Type B pancreatic cell (in vitro differentiated cells): ENCODE results near the gene OARD1. TPM values are rescaled to one million over a fixed set of nuclear protein-coding genes. Genes with fewer than 3 reads are reported as not detected.

ENCODE experiments used
- DNase-seq: peaks from one replicate; pipeline ENCODE4 v3.0.0; 2021; ENCODE audit warnings: mixed read lengths; ENCODE audit not compliant: unreplicated experiment; ENCODE audit errors: extremely low spot score
- H3K27ac Mint-ChIP-seq: 2 replicates; pipeline ENCODE4 v1.8.0; 2021; ENCODE audit warnings: mild to moderate bottlenecking, mixed read lengths
- H3K27me3 Mint-ChIP-seq: 2 replicates; pipeline ENCODE4 v1.8.0; 2021; ENCODE audit warnings: mixed read lengths
- H3K36me3 Mint-ChIP-seq: 2 replicates; pipeline ENCODE4 v1.8.0; 2021; ENCODE audit warnings: mixed read lengths
- H3K4me1 Mint-ChIP-seq: one replicate; pipeline ENCODE4 v1.8.0; 2021; ENCODE audit warnings: mixed read lengths; ENCODE audit not compliant: unreplicated experiment
- H3K4me3 Mint-ChIP-seq: 2 replicates; pipeline ENCODE4 v1.8.0; 2021; ENCODE audit warnings: mild to moderate bottlenecking, mixed read lengths
- H3K9me3 Mint-ChIP-seq: 2 replicates; pipeline ENCODE4 v1.8.0; 2021; ENCODE audit warnings: mixed read lengths
- total RNA-seq: library from RNA; stranded (reverse); gene quantifications from 2 replicates; pipeline ENCODE4 v1.2.1, GENCODE V29; 2021; ENCODE audit warnings: low replicate concordance
- TF ChIP-seq, protein P1 (sequence below): fragments of 200-600 bp; sonication (generic); conservative IDR thresholded peaks from 2 replicates; pipeline ENCODE4 v1.5.0; 2021; ENCODE audit warnings: antibody characterized with exemption, mild to moderate bottlenecking

The OARD1 gene
- total RNA-seq, 1 donor from 2014 or later = 33.7 TPM

DNA sequence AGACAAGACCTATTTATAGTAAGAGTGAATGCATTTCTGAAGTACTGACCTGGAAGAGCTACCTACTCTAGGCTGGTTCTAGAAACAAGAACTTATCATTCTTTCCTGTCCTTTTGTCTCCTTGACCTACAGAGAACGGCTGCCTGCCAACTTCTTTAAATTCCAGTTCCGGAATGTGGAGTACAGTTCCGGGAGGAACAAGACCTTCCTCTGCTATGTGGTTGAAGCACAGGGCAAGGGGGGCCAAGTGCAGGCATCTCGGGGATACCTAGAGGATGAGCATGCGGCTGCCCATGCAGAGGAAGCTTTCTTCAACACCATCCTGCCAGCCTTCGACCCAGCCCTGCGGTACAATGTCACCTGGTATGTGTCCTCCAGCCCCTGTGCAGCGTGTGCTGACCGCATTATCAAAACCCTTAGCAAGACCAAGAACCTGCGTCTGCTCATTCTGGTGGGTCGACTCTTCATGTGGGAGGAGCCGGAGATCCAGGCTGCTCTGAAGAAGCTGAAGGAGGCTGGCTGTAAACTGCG lies 10.9 kb downstream of the OARD1 start:
- no peak overlapping the region for H3K4me3 Mint-ChIP-seq
- no peaks in the 10 kb centered on the region for H3K36me3 Mint-ChIP-seq
- no peaks in the 10 kb centered on the region for H3K27me3 Mint-ChIP-seq
- TF ChIP-seq, protein P1, sequence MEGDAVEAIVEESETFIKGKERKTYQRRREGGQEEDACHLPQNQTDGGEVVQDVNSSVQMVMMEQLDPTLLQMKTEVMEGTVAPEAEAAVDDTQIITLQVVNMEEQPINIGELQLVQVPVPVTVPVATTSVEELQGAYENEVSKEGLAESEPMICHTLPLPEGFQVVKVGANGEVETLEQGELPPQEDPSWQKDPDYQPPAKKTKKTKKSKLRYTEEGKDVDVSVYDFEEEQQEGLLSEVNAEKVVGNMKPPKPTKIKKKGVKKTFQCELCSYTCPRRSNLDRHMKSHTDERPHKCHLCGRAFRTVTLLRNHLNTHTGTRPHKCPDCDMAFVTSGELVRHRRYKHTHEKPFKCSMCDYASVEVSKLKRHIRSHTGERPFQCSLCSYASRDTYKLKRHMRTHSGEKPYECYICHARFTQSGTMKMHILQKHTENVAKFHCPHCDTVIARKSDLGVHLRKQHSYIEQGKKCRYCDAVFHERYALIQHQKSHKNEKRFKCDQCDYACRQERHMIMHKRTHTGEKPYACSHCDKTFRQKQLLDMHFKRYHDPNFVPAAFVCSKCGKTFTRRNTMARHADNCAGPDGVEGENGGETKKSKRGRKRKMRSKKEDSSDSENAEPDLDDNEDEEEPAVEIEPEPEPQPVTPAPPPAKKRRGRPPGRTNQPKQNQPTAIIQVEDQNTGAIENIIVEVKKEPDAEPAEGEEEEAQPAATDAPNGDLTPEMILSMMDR = no peak
- DNase-seq = no peak
- peaks cover 5% of the 10 kb centered on the region for H3K4me1 Mint-ChIP-seq
- no peak overlapping the region for H3K27ac Mint-ChIP-seq
- no peaks in the 10 kb centered on the region for H3K9me3 Mint-ChIP-seq

DNA sequence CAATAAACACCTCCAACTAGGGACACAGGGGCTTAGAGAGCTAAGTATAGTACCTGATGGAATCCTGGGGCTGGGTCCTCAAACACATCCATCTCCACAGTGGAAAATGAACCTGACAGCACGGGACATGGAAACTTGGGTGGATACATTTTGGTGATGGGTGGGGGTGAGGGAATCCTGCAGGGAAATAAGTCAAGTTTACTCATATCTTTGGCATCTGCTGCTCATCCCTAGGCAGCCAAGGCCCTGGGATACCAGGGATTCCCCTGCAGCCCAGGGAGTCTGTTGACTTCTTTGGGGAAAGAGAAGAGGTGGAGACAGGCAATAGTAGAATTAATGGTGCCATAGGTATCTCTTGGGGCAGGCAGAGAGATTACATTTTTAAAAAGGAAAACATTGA lies 12.6 kb downstream of the OARD1 start:
- no peaks in the 10 kb centered on the region for H3K27me3 Mint-ChIP-seq
- H3K4me1 Mint-ChIP-seq = peaks cover 5% of the 10 kb centered on the region
- TF ChIP-seq, protein P1 = no peak
- no peak overlapping the region for H3K4me3 Mint-ChIP-seq
- H3K9me3 Mint-ChIP-seq = no peaks in the 10 kb centered on the region
- no peak overlapping the region for H3K27ac Mint-ChIP-seq
- DNase-seq = no peak
- H3K36me3 Mint-ChIP-seq = no peaks in the 10 kb centered on the region

DNA sequence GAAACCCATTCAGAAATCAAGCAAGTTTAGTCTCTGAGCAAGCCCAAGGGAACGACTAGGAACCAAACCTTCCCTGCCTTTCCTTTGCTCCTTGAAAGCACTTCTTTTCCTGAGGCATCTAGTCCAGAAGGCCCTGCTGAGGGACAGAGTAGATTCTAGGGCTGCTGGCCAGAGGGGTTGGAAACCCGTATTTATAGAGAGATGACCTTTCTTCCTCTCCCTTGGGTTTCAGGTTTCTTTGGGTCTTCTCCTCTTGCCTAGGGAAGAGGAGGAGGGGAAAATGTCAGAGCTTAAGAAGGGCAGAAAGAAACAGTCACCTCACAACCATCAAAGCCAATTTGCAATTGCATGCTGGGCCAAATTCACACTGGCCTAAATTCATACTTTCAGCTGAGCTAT lies 13.4 kb downstream of the OARD1 start:
- TF ChIP-seq, protein P1 = no peak
- no peaks in the 10 kb centered on the region for H3K36me3 Mint-ChIP-seq
- no peak overlapping the region for H3K27ac Mint-ChIP-seq
- H3K4me3 Mint-ChIP-seq = no peak overlapping the region
- no peak for DNase-seq
- H3K4me1 Mint-ChIP-seq = peaks cover 5% of the 10 kb centered on the region
- H3K9me3 Mint-ChIP-seq = no peaks in the 10 kb centered on the region
- no peaks in the 10 kb centered on the region for H3K27me3 Mint-ChIP-seq

DNA sequence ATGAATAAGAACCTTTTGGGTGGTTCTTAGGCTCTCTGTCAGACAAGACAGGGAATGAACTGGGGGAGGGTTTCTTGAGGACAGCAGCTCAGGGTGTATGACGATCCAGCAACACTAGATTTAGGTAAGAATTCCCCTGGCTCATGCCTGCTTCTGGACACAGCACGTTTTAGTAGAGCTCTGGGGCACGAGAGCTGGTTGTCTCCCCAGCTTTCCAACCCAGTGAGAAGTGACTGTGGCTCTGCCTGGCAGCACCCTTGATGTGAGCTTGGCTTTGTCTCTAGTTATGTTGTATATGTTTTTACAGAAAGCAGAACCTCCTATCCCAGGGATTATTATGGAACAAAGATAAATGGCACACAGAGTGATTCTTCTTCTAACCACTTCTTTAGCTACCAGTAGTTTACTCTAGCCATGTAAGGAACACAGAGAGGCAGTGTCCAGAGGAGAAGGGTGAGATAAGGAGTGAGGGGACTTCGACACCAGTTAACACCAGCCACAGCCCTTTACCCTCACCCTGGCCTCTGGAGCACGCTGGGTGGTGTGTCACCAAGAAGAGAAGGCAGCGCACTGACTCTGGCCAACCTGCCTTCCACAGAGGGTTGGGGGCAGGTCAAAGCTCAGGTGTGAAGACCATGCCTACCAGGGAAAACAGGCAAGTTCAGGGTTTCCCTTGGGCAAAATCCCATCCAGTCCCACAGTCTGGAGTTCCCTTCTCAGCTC lies 15.2 kb downstream of the OARD1 start:
- H3K27ac Mint-ChIP-seq = peak overlapping the region; percentile 28
- TF ChIP-seq, protein P1 = no peak
- H3K36me3 Mint-ChIP-seq = peaks cover 3% of the 10 kb centered on the region
- peaks cover 9% of the 10 kb centered on the region for H3K4me1 Mint-ChIP-seq
- no peak overlapping the region for H3K4me3 Mint-ChIP-seq
- H3K27me3 Mint-ChIP-seq = no peaks in the 10 kb centered on the region
- H3K9me3 Mint-ChIP-seq = no peaks in the 10 kb centered on the region
- DNase-seq = no peak

DNA sequence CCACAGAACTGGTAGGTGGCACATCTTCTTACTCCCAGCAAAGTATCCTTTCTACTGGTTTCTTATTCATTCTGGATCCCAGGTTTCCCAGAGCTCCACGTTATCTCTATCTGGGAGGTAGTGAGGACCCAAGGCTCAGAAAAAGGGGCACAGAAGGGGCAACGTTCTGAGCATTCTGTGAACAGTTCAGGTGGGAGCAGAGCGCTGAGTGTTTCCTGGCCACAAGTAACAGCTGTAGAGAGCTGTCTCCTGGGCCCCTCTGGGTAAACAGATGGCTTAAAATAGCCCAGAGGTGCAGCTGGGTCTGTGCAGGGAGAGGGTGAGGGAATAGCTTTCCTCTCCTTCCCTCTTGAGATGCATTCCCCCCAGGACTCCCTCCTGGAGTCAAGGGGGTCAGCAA lies 17.0 kb downstream of the OARD1 start:
- Mint-ChIP-seq H3K36me3 (peaks cover 5% of the 10 kb centered on the region), H3K4me3 (no peak overlapping the region), H3K27me3 (no peaks in the 10 kb centered on the region), H3K27ac (peak overlapping the region; percentile 17), H3K9me3 (no peaks in the 10 kb centered on the region), H3K4me1 (peaks cover 11% of the 10 kb centered on the region)
- TF ChIP-seq, protein P1 = no peak
- no peak for DNase-seq
